ENCODE results near the gene HNRNPL.

DNA sequence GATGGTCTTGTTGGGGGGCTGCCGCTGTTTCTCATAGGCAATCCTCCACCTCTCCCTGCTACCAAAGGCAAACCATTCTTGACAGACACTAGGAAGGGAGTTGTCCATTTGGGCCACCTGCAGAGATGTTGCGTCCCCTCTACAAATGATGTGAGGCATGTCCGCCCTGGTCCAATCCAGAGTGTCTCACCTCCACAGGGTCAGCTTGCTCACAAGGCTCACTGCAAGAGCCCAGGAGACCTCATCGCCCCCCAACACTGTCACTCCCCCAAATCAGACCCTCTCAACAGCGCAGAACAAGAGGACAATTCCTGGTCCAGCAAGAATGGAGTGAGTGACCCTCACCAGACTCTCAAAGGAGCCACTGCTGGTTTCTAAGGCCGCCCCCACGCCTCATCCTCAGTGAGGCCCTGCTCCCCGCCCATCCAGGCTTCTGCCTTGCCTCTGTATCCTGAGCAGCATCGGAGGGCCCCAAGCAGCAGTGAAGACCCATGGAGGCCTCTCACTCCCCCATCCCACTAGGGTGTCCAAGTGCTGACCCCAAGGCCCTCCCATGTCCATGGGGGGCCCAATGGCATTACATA, 6.5 kb downstream of the HNRNPL start:
- TF ChIP-seq POLR2AphosphoS5 (IDR thresholded peaks at IDR 0.05) (no peak), CTCF (IDR thresholded peaks at IDR 0.05; ENCODE audit: poor library complexity, severe bottlenecking) (no peak), TAF1 (IDR thresholded peaks at IDR 0.05; ENCODE audit: low read depth) (no peak), SMC3 (conservative IDR thresholded peaks at IDR 0.05; ENCODE audit: poor library complexity) (no peak), RAD21 (conservative IDR thresholded peaks at IDR 0.05) (no peak)
- TF ChIP-seq, protein P1, sequence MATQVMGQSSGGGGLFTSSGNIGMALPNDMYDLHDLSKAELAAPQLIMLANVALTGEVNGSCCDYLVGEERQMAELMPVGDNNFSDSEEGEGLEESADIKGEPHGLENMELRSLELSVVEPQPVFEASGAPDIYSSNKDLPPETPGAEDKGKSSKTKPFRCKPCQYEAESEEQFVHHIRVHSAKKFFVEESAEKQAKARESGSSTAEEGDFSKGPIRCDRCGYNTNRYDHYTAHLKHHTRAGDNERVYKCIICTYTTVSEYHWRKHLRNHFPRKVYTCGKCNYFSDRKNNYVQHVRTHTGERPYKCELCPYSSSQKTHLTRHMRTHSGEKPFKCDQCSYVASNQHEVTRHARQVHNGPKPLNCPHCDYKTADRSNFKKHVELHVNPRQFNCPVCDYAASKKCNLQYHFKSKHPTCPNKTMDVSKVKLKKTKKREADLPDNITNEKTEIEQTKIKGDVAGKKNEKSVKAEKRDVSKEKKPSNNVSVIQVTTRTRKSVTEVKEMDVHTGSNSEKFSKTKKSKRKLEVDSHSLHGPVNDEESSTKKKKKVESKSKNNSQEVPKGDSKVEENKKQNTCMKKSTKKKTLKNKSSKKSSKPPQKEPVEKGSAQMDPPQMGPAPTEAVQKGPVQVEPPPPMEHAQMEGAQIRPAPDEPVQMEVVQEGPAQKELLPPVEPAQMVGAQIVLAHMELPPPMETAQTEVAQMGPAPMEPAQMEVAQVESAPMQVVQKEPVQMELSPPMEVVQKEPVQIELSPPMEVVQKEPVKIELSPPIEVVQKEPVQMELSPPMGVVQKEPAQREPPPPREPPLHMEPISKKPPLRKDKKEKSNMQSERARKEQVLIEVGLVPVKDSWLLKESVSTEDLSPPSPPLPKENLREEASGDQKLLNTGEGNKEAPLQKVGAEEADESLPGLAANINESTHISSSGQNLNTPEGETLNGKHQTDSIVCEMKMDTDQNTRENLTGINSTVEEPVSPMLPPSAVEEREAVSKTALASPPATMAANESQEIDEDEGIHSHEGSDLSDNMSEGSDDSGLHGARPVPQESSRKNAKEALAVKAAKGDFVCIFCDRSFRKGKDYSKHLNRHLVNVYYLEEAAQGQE (IDR thresholded peaks at IDR 0.05; ENCODE audit: borderline replicate concordance), result no peak

Data from neural cell (in vitro differentiated cells).